ENCODE results near the gene PLCG1.

Gene PLCG1

GRCh38 chr20:41166201-41167117, 29.1 kb downstream of the PLCG1 start:
- no peak for TF ChIP-seq CTCF (IDR thresholded peaks at IDR 0.05; ENCODE audit: unreplicated experiment in 3 of 3)
- H3K36me3 Mint-ChIP-seq (ENCODE audit: low read depth) = peaks cover 79% of the 10 kb centered on the region
- no peak overlapping the region for H3K27ac Mint-ChIP-seq
- no peaks in the 10 kb centered on the region for H3K9me3 Mint-ChIP-seq
- no peaks in the 10 kb centered on the region for H3K27me3 Mint-ChIP-seq (ENCODE audit: low read depth)
- H3K4me3 Mint-ChIP-seq = no peak overlapping the region
- no peaks in the 10 kb centered on the region for H3K4me1 Mint-ChIP-seq

GRCh38 chr20:41167118-41167470, 29.8 kb downstream of the PLCG1 start:
- Mint-ChIP-seq H3K9me3 (no peaks in the 10 kb centered on the region), H3K4me1 (no peaks in the 10 kb centered on the region), H3K27ac (no peak overlapping the region), H3K4me3 (no peak overlapping the region), H3K36me3 (ENCODE audit: low read depth) (peaks cover 82% of the 10 kb centered on the region), H3K27me3 (ENCODE audit: low read depth) (no peaks in the 10 kb centered on the region)
- TF ChIP-seq CTCF (IDR thresholded peaks at IDR 0.05; ENCODE audit: unreplicated experiment in 3 of 3) = no peak

- Mint-ChIP-seq H3K27me3 (ENCODE audit: low read depth) (no peaks in the 10 kb centered on the region), H3K36me3 (ENCODE audit: low read depth) (peaks cover 82% of the 10 kb centered on the region)
Measured at GRCh38 chr20:41167481-41168253, 30.3 kb downstream of the PLCG1 start.

GRCh38 chr20:41168281-41169161, 31.2 kb downstream of the PLCG1 start:
- no peak for TF ChIP-seq CTCF (IDR thresholded peaks at IDR 0.05; ENCODE audit: unreplicated experiment in 3 of 3)
- H3K27ac Mint-ChIP-seq = no peak overlapping the region
- no peak overlapping the region for H3K4me3 Mint-ChIP-seq

More at GRCh38 chr20:41167481-41168253, 30.3 kb downstream of the PLCG1 start:
- TF ChIP-seq CTCF (IDR thresholded peaks at IDR 0.05; ENCODE audit: unreplicated experiment in 3 of 3) = no peak
- Mint-ChIP-seq H3K4me1 (no peaks in the 10 kb centered on the region), H3K27ac (no peak overlapping the region), H3K9me3 (no peaks in the 10 kb centered on the region), H3K4me3 (no peak overlapping the region)

GRCh38 chr20:41169162-41169690, 31.9 kb downstream of the PLCG1 start:
- peaks cover 6% of the 10 kb centered on the region for H3K4me1 Mint-ChIP-seq
- no peak overlapping the region for H3K27ac Mint-ChIP-seq
- no peaks in the 10 kb centered on the region for H3K9me3 Mint-ChIP-seq
- TF ChIP-seq CTCF (IDR thresholded peaks at IDR 0.05; ENCODE audit: unreplicated experiment in 3 of 3) = no peak
- no peak overlapping the region for H3K4me3 Mint-ChIP-seq
- H3K36me3 Mint-ChIP-seq (ENCODE audit: low read depth) = peaks cover 81% of the 10 kb centered on the region
- H3K27me3 Mint-ChIP-seq (ENCODE audit: low read depth) = no peaks in the 10 kb centered on the region

More at GRCh38 chr20:41168281-41169161, 31.2 kb downstream of the PLCG1 start:
- Mint-ChIP-seq H3K36me3 (ENCODE audit: low read depth) (peaks cover 82% of the 10 kb centered on the region), H3K27me3 (ENCODE audit: low read depth) (no peaks in the 10 kb centered on the region), H3K9me3 (no peaks in the 10 kb centered on the region), H3K4me1 (peaks cover 6% of the 10 kb centered on the region)

Measured in nephron (organoid).